ENCODE results near the gene PDLIM7.

PDLIM7 gene

GRCh38 chr5:177526791-177527190 is 29.4 kb upstream of the PDLIM7 start:
- H3K27me3 ChIP-seq (ENCODE audit: insufficient read depth, low read length) = no peaks in the 10 kb centered on the region
- H3K27ac ChIP-seq (ENCODE audit: low read depth, low read length, poor library complexity, severe bottlenecking) = no peak overlapping the region
- no peak overlapping the region for H3K4me3 ChIP-seq (ENCODE audit: low read depth, low read length, poor library complexity, severe bottlenecking)
- no peaks in the 10 kb centered on the region for H3K4me1 ChIP-seq (ENCODE audit: insufficient read depth, low read length, severe bottlenecking)
- no peaks in the 10 kb centered on the region for H4K20me1 ChIP-seq (ENCODE audit: insufficient read depth, low read length)
- no peaks in the 10 kb centered on the region for H3K9me2 ChIP-seq (ENCODE audit: low read depth, low read length)
- H3K4me2 ChIP-seq (ENCODE audit: low read length) = no peak overlapping the region
- no peak overlapping the region for H2AFZ ChIP-seq (ENCODE audit: low read length)
- H3F3A ChIP-seq (ENCODE audit: insufficient read depth, low read length) = no peaks in the 10 kb centered on the region
- no peak overlapping the region for H3K9ac ChIP-seq (ENCODE audit: low read length)
- H3K79me2 ChIP-seq (ENCODE audit: insufficient read depth, low read length) = no peaks in the 10 kb centered on the region
- no peaks in the 10 kb centered on the region for H3K9me3 ChIP-seq (ENCODE audit: low read length)
- TF ChIP-seq CTCF (IDR thresholded peaks at IDR 0.05; ENCODE audit: low read length) (no peak), EZH2 (IDR thresholded peaks at IDR 0.05; ENCODE audit: borderline replicate concordance, low read length) (no peak)
- peaks cover 80% of the 10 kb centered on the region for H3K36me3 ChIP-seq (ENCODE audit: insufficient read depth, low read length)

GRCh38 chr5:177526191-177526590 is 28.8 kb upstream of the PDLIM7 start:
- no peaks in the 10 kb centered on the region for H3K9me2 ChIP-seq (ENCODE audit: low read depth, low read length)
- no peaks in the 10 kb centered on the region for H3K27me3 ChIP-seq (ENCODE audit: insufficient read depth, low read length)
- peaks cover 80% of the 10 kb centered on the region for H3K36me3 ChIP-seq (ENCODE audit: insufficient read depth, low read length)
- no peak overlapping the region for H3K9ac ChIP-seq (ENCODE audit: low read length)
- H2AFZ ChIP-seq (ENCODE audit: low read length) = no peak overlapping the region
- H3F3A ChIP-seq (ENCODE audit: insufficient read depth, low read length) = no peaks in the 10 kb centered on the region
- H3K4me2 ChIP-seq (ENCODE audit: low read length) = no peak overlapping the region
- TF ChIP-seq CTCF (IDR thresholded peaks at IDR 0.05; ENCODE audit: low read length) (no peak), EZH2 (IDR thresholded peaks at IDR 0.05; ENCODE audit: borderline replicate concordance, low read length) (no peak)
- H3K4me1 ChIP-seq (ENCODE audit: insufficient read depth, low read length, severe bottlenecking) = no peaks in the 10 kb centered on the region
- no peaks in the 10 kb centered on the region for H3K9me3 ChIP-seq (ENCODE audit: low read length)
- H3K79me2 ChIP-seq (ENCODE audit: insufficient read depth, low read length) = no peaks in the 10 kb centered on the region
- no peak overlapping the region for H3K4me3 ChIP-seq (ENCODE audit: low read depth, low read length, poor library complexity, severe bottlenecking)
- H4K20me1 ChIP-seq (ENCODE audit: insufficient read depth, low read length) = no peaks in the 10 kb centered on the region
- no peak overlapping the region for H3K27ac ChIP-seq (ENCODE audit: low read depth, low read length, poor library complexity, severe bottlenecking)

GRCh38 chr5:177524941-177525655 is 27.7 kb upstream of the PDLIM7 start:
- no peaks in the 10 kb centered on the region for H3K79me2 ChIP-seq (ENCODE audit: insufficient read depth, low read length)
- no peak overlapping the region for H3K4me3 ChIP-seq (ENCODE audit: low read depth, low read length, poor library complexity, severe bottlenecking)
- no peak overlapping the region for H3K27ac ChIP-seq (ENCODE audit: low read depth, low read length, poor library complexity, severe bottlenecking)
- no peaks in the 10 kb centered on the region for H3K9me2 ChIP-seq (ENCODE audit: low read depth, low read length)
- H3K4me2 ChIP-seq (ENCODE audit: low read length) = no peak overlapping the region
- H3K9ac ChIP-seq (ENCODE audit: low read length) = no peak overlapping the region
- H2AFZ ChIP-seq (ENCODE audit: low read length) = no peak overlapping the region
- H3K4me1 ChIP-seq (ENCODE audit: insufficient read depth, low read length, severe bottlenecking) = peaks cover under 1% of the 10 kb centered on the region
- no peaks in the 10 kb centered on the region for H3F3A ChIP-seq (ENCODE audit: insufficient read depth, low read length)
- H3K9me3 ChIP-seq (ENCODE audit: low read length) = no peaks in the 10 kb centered on the region
- H3K27me3 ChIP-seq (ENCODE audit: insufficient read depth, low read length) = no peaks in the 10 kb centered on the region
- H3K36me3 ChIP-seq (ENCODE audit: insufficient read depth, low read length) = peaks cover 80% of the 10 kb centered on the region
- TF ChIP-seq EZH2 (IDR thresholded peaks at IDR 0.05; ENCODE audit: borderline replicate concordance, low read length) (no peak), CTCF (IDR thresholded peaks at IDR 0.05; ENCODE audit: low read length) (no peak)
- H4K20me1 ChIP-seq (ENCODE audit: insufficient read depth, low read length) = no peaks in the 10 kb centered on the region

Measured in OCI-LY1 (cell line).